Stimulated activated CD8-positive, alpha-beta memory T cell treated with anti-CD3 and anti-CD28 coated beads, Interleukin-7, amount 100 ng/mL, for 4 hours (primary cell): ENCODE data around the gene PITPNC1.
"Not testable (repeated sequence)": the region's sequence is repeated elsewhere in the genome, so short reads cannot be mapped to it uniquely, and the experiment has no call there.

Source experiments
- DNase-seq, 2 donors: peaks; one replicate each; pipeline ENCODE4 v3.0.0-alpha.2; 2020; ENCODE audit warnings: low read depth in 2 of 2

Gene PITPNC1

GRCh38 chr17:67487506-67487905, 110.4 kb downstream of the PITPNC1 start:
- no peak for DNase-seq

GRCh38 chr17:67488161-67488560, 111.1 kb downstream of the PITPNC1 start:
- DNase-seq: no peak

GRCh38 chr17:67488768-67489167, 111.7 kb downstream of the PITPNC1 start:
- no peak for DNase-seq

- no peak for DNase-seq
Measured at GRCh38 chr17:67489273-67489672, 112.2 kb downstream of the PITPNC1 start.

- DNase-seq: no peak
Measured at GRCh38 chr17:67490471-67490870, 113.4 kb downstream of the PITPNC1 start.

GRCh38 chr17:67491009-67491680, 114.1 kb downstream of the PITPNC1 start:
- DNase-seq: no peak

- no peak for DNase-seq
Measured at GRCh38 chr17:67491681-67492024, 114.6 kb downstream of the PITPNC1 start.

- no peak for DNase-seq
Measured at GRCh38 chr17:67492251-67492740, 115.2 kb downstream of the PITPNC1 start.

- DNase-seq: no peak
Measured at GRCh38 chr17:67492824-67493517, 115.9 kb downstream of the PITPNC1 start.

- DNase-seq: no peak
Measured at GRCh38 chr17:67493812-67494211, 116.7 kb downstream of the PITPNC1 start.

- not testable (repeated sequence) for DNase-seq
Measured at GRCh38 chr17:67495534-67495933, 118.5 kb downstream of the PITPNC1 start.

GRCh38 chr17:67496286-67496685, 119.2 kb downstream of the PITPNC1 start:
- DNase-seq: no peak

GRCh38 chr17:67499685-67500084, 122.6 kb downstream of the PITPNC1 start:
- DNase-seq: no peak

GRCh38 chr17:67500261-67500660, 123.2 kb downstream of the PITPNC1 start:
- DNase-seq: no peak

- DNase-seq: no peak
Measured at GRCh38 chr17:67500677-67501300, 123.7 kb downstream of the PITPNC1 start.

- no peak for DNase-seq
Measured at GRCh38 chr17:67502151-67502550, 125.1 kb downstream of the PITPNC1 start.

- no peak for DNase-seq
Measured at GRCh38 chr17:67503184-67503583, 126.1 kb downstream of the PITPNC1 start.

- no peak for DNase-seq
Measured at GRCh38 chr17:67503739-67504138, 126.7 kb downstream of the PITPNC1 start.

- no peak for DNase-seq
Measured at GRCh38 chr17:67504182-67504581, 127.1 kb downstream of the PITPNC1 start.

GRCh38 chr17:67506966-67507365, 129.9 kb downstream of the PITPNC1 start:
- no peak for DNase-seq

- no peak for DNase-seq
Measured at GRCh38 chr17:67509390-67510287, 132.6 kb downstream of the PITPNC1 start.

GRCh38 chr17:67511012-67511411, 133.9 kb downstream of the PITPNC1 start:
- no peak for DNase-seq
